ENCODE results near the gene ABHD12. TPM values are rescaled to one million over a fixed set of nuclear protein-coding genes. Genes with fewer than 3 reads are reported as not detected.

Gene ABHD12
- total and polyA plus RNA-seq, 2 donors (not counting 3 experiments of a cell fraction or from before 2014, with no cell fraction given), result 19.2 to 36.0 TPM

DNA sequence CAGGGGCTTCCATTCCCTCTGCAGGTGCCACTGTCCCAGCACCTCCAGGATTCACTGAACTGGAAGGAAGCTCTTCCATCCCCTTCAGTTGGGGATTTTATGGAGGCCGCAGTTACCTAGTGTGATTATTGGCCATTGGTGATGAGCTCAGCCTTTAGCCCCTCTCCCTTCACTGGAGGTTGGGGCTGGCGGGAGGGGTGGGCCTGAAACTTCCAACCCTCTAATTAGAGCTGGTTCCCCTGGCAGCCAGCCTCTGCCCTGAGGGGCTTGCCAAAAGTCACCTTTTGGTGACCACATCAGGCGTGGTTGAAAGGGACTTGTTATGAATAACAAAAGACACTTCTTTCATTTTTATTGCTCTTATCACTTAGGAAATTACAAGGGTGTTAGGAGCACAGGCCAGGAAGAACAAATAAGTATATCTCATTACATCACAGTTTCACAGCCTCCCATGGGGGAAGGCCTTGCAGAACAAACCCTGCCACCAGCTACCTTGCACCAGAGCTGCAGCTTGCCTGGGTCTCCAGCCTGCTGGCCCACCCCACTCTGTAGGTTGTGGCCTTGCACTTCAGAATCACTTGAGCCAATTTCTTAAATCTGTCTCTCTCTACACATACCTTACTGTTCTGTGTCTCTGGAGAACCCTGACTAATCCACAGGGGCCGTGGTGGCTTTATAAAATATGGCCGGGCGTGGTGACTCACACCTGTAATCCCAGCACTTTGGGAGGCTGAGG is 137.8 kb downstream of the ABHD12 start:
- H3K9ac ChIP-seq (replicated peaks; ENCODE audit: extremely low read depth, insufficient read depth, low read length), result no peak overlapping the region
- H3K4me3 ChIP-seq (replicated peaks in 1 of 3; ENCODE audit: insufficient read depth in 1 of 3, low read depth in 1 of 3, low read length in 3 of 3), result no peak overlapping the region
- POLR2A ChIA-PET, result no interaction called here
- H3K27me3 ChIP-seq (ENCODE audit: control insufficient read depth in 2 of 2, insufficient read depth in 2 of 2, low read length in 2 of 2), result no peaks in the 10 kb centered on the region
- no peak for TF ChIP-seq POLR2AphosphoS5 (IDR thresholded peaks at IDR 0.05; ENCODE audit: insufficient read depth, low read depth, low read length)
- TF ChIP-seq, protein P1, sequence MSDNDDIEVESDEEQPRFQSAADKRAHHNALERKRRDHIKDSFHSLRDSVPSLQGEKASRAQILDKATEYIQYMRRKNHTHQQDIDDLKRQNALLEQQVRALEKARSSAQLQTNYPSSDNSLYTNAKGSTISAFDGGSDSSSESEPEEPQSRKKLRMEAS (IDR thresholded peaks at IDR 0.05; ENCODE audit: insufficient read depth, insufficient read length), result no peak
- no peaks in the 10 kb centered on the region for H3K9me1 ChIP-seq (replicated peaks; ENCODE audit: control insufficient read depth, extremely low read depth, insufficient read depth, low read length)
- no TSS peak for BruUV-seq (replicated peaks)
- no peaks in the 10 kb centered on the region for H4K20me1 ChIP-seq (replicated peaks; ENCODE audit: control insufficient read depth, extremely low read depth, insufficient read depth, low read length)
- no peak for DNase-seq (ENCODE audit: low read depth, low spot score)
- no peak overlapping the region for H3K27ac ChIP-seq (ENCODE audit: insufficient read depth, low read depth, low read length)
- H3K4me1 ChIP-seq (ENCODE audit: control insufficient read depth, extremely low read depth, insufficient read depth, low read length), result peaks cover 11% of the 10 kb centered on the region
- no peak overlapping the region for H2AFZ ChIP-seq (ENCODE audit: low read depth, low read length)
- H3K36me3 ChIP-seq (ENCODE audit: control insufficient read depth in 2 of 2, extremely low read depth in 1 of 2, insufficient read depth in 2 of 2, low read length in 2 of 2), result peaks cover 2 to 3% of the 10 kb centered on the region in 2 experiments
- no peak overlapping the region for H3K4me2 ChIP-seq (ENCODE audit: insufficient read depth, low read length)
- peaks cover 79% of the 10 kb centered on the region for H3K79me2 ChIP-seq (ENCODE audit: control insufficient read depth, insufficient read depth, low read length)
- intact Hi-C loops (cut with micrococcal nuclease), result no loop called here
- no peaks in the 10 kb centered on the region for H3K9me3 ChIP-seq (replicated peaks; ENCODE audit: control insufficient read depth, insufficient read depth, low read length)
- FAIRE-seq, result no peak
- dilution Hi-C loops (cut with MboI; ENCODE audit: extremely low pct_ligation_motif_present, low sequenced_read_pairs), result no loop called here
- CTCF ChIA-PET, result no interaction called here

DNA sequence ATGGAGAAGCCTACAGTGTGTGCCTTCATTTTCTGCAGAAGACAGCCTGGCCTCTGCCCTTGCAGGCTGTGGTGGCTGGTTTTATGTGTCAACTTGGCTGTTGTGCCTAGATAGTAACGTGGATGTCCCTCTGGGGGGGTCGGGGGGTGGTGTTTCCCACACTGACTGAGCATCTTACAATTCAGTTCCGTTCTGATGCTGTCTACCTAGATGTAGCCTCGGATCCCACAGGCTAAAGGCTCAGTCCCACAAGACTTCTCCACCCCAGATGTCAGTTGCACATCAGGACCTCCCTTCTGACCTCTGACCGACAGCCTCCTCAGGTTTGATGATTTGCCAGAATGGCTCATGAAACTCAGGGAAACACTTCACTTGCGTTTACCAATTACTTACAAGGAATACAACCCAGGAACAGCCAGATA is 138.4 kb downstream of the ABHD12 start:
- Histone ChIP-seq H3K9me3 (replicated peaks; ENCODE audit: control insufficient read depth, insufficient read depth, low read length) (no peaks in the 10 kb centered on the region), H3K9ac (replicated peaks; ENCODE audit: extremely low read depth, insufficient read depth, low read length) (no peak overlapping the region), H3K27ac (ENCODE audit: insufficient read depth, low read depth, low read length) (no peak overlapping the region), H3K27me3 (ENCODE audit: control insufficient read depth in 2 of 2, insufficient read depth in 2 of 2, low read length in 2 of 2) (no peaks in the 10 kb centered on the region), H3K79me2 (ENCODE audit: control insufficient read depth, insufficient read depth, low read length) (peaks cover 77% of the 10 kb centered on the region), H4K20me1 (replicated peaks; ENCODE audit: control insufficient read depth, extremely low read depth, insufficient read depth, low read length) (no peaks in the 10 kb centered on the region), H2AFZ (ENCODE audit: low read depth, low read length) (no peak overlapping the region), H3K9me1 (replicated peaks; ENCODE audit: control insufficient read depth, extremely low read depth, insufficient read depth, low read length) (no peaks in the 10 kb centered on the region), H3K4me3 (replicated peaks in 1 of 3; ENCODE audit: insufficient read depth in 1 of 3, low read depth in 1 of 3, low read length in 3 of 3) (no peak overlapping the region), H3K36me3 (ENCODE audit: control insufficient read depth in 2 of 2, extremely low read depth in 1 of 2, insufficient read depth in 2 of 2, low read length in 2 of 2) (peaks cover 2 to 3% of the 10 kb centered on the region in 2 experiments), H3K4me1 (ENCODE audit: control insufficient read depth, extremely low read depth, insufficient read depth, low read length) (peaks cover 11% of the 10 kb centered on the region), H3K4me2 (ENCODE audit: insufficient read depth, low read length) (no peak overlapping the region)
- no TSS peak for BruUV-seq (replicated peaks)
- FAIRE-seq, result no peak
- ChIA-PET CTCF (interaction anchor here (1.0 kb wide), 1 partner anchor 9 kb away, joined by 3 read pairs; no protein-coding TSS in a partner anchor), POLR2A (no interaction called here)
- TF ChIP-seq GATA2 (IDR thresholded peaks at IDR 0.05; ENCODE audit: insufficient read depth, insufficient read length, low read depth, low read length), result no peak
- TF ChIP-seq POLR2AphosphoS5 (IDR thresholded peaks at IDR 0.05; ENCODE audit: insufficient read depth, low read depth, low read length), result no peak
- TF ChIP-seq, protein P2, sequence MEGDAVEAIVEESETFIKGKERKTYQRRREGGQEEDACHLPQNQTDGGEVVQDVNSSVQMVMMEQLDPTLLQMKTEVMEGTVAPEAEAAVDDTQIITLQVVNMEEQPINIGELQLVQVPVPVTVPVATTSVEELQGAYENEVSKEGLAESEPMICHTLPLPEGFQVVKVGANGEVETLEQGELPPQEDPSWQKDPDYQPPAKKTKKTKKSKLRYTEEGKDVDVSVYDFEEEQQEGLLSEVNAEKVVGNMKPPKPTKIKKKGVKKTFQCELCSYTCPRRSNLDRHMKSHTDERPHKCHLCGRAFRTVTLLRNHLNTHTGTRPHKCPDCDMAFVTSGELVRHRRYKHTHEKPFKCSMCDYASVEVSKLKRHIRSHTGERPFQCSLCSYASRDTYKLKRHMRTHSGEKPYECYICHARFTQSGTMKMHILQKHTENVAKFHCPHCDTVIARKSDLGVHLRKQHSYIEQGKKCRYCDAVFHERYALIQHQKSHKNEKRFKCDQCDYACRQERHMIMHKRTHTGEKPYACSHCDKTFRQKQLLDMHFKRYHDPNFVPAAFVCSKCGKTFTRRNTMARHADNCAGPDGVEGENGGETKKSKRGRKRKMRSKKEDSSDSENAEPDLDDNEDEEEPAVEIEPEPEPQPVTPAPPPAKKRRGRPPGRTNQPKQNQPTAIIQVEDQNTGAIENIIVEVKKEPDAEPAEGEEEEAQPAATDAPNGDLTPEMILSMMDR (IDR thresholded peaks at IDR 0.05; ENCODE audit: extremely low read depth in 1 of 2, insufficient read depth in 1 of 2, low read depth in 1 of 2, low read length in 2 of 2), result no peak
- no peak for TF ChIP-seq FOS (IDR thresholded peaks at IDR 0.05; ENCODE audit: borderline replicate concordance, insufficient read depth, low read length)
- TF ChIP-seq, protein P1 (IDR thresholded peaks at IDR 0.05; ENCODE audit: insufficient read depth, insufficient read length), result no peak
- TF ChIP-seq JUN (IDR thresholded peaks at IDR 0.05; ENCODE audit: borderline replicate concordance, insufficient read depth, insufficient read length, low read depth), result no peak
- no peak for TF ChIP-seq POLR2A (IDR thresholded peaks at IDR 0.05; ENCODE audit: low read depth, low read length)
- no peak for TF ChIP-seq EZH2 (IDR thresholded peaks at IDR 0.05; ENCODE audit: borderline replicate concordance, low read depth, low read length, severe bottlenecking)
- TF ChIP-seq MYC (IDR thresholded peaks at IDR 0.05; ENCODE audit: low read depth, low read length), result no peak
- DNase-seq (ENCODE audit: low read depth, low spot score), result no peak
- intact Hi-C loops (cut with micrococcal nuclease), result no loop called here
- dilution Hi-C loops (cut with MboI; ENCODE audit: extremely low pct_ligation_motif_present, low sequenced_read_pairs), result no loop called here
